Activated T-cell treated with anti-CD3 and anti-CD28 coated beads for 48 hours (primary cell): ENCODE measurements around the gene REPS2.

ENCODE experiments used
- DNase-seq: peaks from one replicate; pipeline ENCODE4 v3.0.0-alpha.2; 2020; ENCODE audit warnings: low read depth

REPS2 gene

GRCh38 chrX:17082831-17083230 is 136.4 kb downstream of the REPS2 start:
- no peak for DNase-seq

GRCh38 chrX:17086317-17086716 is 139.9 kb downstream of the REPS2 start:
- no peak for DNase-seq

GRCh38 chrX:17095161-17095560 is 148.7 kb downstream of the REPS2 start:
- no peak for DNase-seq

GRCh38 chrX:17098516-17099247 is 152.2 kb downstream of the REPS2 start:
- no peak for DNase-seq

GRCh38 chrX:17104433-17104832 is 158.0 kb downstream of the REPS2 start:
- DNase-seq = no peak

- no peak for DNase-seq
These were observed 174.4 kb downstream of the REPS2 start for GRCh38 chrX:17120816-17121215.

GRCh38 chrX:17154001-17154400 is 207.5 kb downstream of the REPS2 start:
- DNase-seq = no peak

- DNase-seq = no peak
These were observed 214.5 kb downstream of the REPS2 start for GRCh38 chrX:17160975-17161374.

GRCh38 chrX:17161991-17162390 is 215.5 kb downstream of the REPS2 start:
- no peak for DNase-seq

GRCh38 chrX:17164079-17164478 is 217.6 kb downstream of the REPS2 start:
- DNase-seq = no peak

- DNase-seq = no peak
These were observed 218.5 kb downstream of the REPS2 start for GRCh38 chrX:17164941-17165340.

- no peak for DNase-seq
These were observed 221.5 kb downstream of the REPS2 start for GRCh38 chrX:17167915-17168314.

- DNase-seq = no peak
These were observed 224.5 kb downstream of the REPS2 start for GRCh38 chrX:17170973-17171372.

GRCh38 chrX:17174671-17175070 is 228.2 kb downstream of the REPS2 start:
- DNase-seq = no peak

- DNase-seq = no peak
These were observed 235.9 kb downstream of the REPS2 start for GRCh38 chrX:17182317-17182716.

GRCh38 chrX:17183566-17183965 is 237.1 kb downstream of the REPS2 start:
- no peak for DNase-seq

GRCh38 chrX:17185431-17185830 is 239.0 kb downstream of the REPS2 start:
- DNase-seq = no peak

- DNase-seq = no peak
These were observed 240.8 kb downstream of the REPS2 start for GRCh38 chrX:17187136-17187756.

- no peak for DNase-seq
These were observed 245.6 kb downstream of the REPS2 start for GRCh38 chrX:17192106-17192505.
